HuH-7 (cell line): Measurements from ENCODE around the gene PDAP1.
A peak's percentile ranks its signal among the peaks of the same experiment; 100 is the strongest.
"Not testable (repeated sequence)": the region's sequence is repeated elsewhere in the genome, so short reads cannot be mapped to it uniquely, and the experiment has no call there.

Experiments used
- DNase-seq: peaks from one replicate; pipeline ENCODE4 v3.0.0; 2011; ENCODE audit warnings: low spot score

The PDAP1 gene

DNA sequence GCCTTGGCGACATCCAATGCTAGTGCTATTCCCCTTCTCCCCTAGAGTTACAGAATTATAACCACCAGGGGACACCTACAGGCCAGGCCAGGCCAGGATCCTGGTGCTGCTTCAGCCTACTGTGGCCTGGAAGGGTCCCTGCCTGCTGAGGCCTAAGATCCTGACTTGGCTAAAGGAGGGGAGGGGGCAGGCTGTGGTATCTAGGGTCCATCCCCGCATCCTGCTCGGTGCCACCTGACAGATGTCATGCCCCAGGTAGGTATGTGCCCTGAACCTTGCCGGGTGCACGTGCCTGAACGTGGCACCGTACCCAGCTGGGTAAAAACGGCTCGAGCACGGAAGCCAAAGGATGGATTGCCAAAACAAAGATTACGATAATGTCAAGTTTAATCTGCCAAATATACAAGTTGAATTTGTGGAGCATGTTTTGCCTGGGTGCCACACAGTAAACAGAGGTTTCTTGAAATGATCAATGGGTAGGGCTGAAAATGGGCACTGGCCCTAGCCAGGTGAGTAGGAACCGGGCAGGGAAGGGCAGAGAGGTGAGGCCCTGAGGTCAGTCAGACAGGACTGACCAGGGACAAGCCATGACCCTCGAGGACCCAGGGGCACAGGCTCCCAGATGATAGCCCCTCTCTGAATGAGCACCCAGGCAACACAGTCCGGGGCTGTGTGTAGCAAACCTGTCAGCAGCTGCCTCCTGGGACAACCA, 12.6 kb downstream of the PDAP1 start:
- no peak for DNase-seq

DNA sequence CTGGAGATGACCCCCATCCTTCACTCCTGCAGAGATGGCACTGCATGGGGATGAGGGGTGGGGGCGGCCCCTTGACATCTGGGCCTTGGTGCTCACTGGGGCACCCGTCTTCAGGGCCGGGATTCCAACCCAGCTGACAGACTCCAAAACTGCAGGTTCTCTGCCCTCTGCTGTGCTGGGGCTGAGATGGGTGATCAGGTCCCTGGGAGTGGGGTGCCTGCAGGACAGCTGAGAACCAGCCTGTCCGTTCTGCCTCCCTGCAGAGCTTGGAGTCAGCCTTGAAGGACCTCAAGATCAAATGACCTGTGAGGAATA, 14.3 kb downstream of the PDAP1 start:
- DNase-seq: no peak

DNA sequence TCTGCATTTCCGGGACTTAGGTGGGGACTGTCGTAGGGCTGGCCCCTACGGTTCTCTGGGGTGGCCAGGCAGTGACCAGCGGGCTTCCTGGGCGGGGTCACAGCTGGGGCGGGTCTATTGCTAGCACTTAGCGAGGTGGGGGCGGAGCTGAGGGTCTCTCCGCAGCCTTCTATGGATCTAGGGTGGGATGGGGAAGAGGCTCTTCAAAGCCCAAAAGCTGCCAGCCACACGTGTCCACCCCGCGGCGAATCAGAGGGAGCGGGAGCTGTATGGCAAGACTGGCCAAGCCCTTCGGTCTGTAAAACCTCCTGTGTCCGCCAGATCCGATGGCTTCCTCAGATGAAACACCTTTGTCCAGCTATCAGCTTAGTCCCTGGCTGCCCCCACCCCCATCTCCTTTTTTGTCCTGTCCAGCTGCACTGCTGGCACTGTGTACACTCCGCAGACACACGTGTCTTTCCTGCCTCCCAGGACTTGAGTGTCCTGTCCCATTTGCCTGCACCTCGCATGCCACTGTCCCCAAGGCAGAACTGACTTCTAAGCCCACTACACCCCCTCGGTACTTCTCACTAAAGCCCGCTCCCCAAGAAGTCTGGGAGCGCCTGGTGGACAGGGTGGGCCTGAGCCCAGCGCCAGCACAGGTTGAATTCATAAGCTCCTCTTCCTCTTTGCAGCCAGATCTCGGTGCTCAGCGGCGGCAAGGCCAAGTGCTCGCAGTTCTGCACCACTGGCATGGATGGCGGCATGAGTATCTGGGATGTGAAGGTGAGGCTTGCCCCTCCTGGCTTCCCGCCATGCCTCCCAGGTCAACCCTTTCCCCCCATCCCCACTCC, 14.8 kb downstream of the PDAP1 start:
- DNase-seq: no peak

DNA sequence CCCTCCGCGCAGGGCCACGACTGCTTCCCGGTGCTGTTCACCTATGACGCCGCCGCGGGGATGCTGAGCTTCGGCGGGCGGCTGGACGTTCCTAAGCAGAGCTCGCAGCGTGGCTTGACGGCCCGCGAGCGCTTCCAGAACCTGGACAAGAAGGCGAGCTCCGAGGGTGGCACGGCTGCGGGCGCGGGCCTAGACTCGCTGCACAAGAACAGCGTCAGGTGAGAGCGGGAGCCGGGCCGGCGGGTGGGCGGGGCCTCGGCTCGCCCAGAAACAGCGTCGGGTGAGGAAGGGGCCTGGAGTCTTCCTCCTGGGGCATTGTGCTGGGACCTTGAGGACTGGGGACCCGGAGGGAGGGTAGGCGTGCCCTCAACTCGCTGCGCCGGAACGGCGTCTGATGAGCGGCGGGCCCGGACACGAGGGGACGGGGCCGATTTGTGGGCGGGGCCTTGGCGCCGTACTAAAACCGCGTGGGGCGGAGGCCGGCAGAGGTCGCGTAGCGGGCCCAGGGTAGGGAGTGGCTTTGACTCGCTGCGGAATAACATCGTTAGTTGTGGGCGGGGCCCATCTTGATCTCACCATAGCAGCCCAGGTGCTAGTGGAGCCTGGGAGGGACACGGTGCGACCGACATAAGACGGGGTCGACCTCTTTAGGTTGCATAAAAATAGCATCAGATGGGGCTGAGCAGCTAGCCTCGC, 15.6 kb downstream of the PDAP1 start:
- DNase-seq: no peak

DNA sequence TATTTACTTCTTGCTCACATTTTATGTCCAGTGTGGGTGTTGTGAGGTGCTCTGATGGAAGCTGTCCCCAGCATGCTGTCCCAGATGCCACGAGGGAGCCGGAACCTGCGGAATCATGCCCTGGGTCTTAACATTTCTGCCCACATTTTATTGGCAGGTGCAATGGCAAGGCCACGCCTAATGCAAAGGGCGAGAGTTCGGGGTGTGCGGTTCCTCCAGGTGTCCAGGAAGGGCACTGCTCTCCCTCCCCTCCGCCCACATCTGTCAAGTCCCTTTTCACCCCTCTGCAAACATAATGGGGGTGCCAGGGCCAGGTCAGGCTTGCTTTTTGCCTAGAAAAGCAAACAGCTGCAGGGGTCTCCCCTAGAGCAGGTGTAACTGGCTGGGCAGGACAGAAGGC, 16.4 kb downstream of the PDAP1 start:
- no peak for DNase-seq

DNA sequence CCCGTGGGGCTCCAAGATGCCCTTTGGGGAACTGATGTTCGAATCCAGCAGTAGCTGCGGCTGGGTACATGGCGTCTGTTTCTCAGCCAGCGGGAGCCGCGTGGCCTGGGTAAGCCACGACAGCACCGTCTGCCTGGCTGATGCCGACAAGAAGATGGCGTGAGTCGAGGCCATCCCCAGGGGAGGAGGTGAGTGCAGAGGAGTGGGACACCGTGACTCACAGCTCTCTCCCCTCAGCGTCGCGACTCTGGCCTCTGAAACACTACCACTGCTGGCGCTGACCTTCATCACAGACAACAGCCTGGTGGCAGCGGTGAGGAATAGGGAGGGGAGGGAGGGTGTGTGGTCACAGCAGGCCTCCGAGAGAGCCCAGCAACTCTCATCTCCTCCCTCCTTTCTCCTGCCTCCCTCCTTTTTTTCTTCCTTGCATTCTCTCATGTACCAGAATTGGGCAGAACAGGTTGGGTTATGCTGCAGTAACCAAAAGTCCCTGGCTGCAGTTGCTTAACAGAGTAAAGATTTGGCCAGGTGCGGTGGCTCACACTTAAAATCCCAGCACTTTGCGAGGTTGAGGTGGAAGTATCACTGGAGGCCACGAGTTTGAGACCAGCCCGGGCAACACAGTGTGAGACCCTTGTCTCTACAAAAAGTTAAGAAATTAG, 17.3 kb downstream of the PDAP1 start:
- DNase-seq: no peak

DNA sequence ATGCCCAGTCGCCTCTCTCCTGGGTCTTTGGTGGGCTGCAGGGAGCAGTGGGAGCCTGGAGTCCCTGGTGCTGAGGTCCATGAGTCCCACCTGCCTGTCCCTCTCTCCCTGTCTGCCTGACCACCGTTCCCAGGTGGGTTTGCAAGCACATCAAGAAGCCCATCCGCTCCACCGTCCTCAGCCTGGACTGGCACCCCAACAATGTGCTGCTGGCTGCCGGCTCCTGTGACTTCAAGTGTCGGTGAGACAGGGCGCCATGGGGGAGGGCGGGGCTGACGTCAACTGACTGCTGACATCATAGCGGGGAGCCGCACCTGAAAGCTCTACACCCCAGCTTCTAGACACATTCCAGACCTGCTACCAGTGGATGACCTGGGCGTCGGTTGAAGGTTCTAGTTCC, 18.6 kb downstream of the PDAP1 start:
- no peak for DNase-seq

DNA sequence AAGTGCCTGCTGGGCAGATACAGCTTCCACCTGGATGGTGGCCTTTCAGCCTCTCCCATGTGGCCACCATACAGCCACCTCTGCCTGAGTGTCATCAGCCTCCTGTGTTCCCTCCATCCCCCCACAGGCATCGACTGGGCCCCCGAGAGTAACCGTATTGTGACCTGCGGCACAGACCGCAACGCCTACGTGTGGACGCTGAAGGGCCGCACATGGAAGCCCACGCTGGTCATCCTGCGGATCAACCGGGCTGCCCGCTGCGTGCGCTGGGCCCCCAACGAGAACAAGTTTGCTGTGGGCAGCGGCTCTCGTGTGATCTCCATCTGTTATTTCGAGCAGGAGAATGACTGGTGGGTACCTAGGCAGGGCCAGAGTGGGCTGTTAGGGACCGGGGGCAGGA, 20.5 kb downstream of the PDAP1 start:
- DNase-seq: no peak

DNA sequence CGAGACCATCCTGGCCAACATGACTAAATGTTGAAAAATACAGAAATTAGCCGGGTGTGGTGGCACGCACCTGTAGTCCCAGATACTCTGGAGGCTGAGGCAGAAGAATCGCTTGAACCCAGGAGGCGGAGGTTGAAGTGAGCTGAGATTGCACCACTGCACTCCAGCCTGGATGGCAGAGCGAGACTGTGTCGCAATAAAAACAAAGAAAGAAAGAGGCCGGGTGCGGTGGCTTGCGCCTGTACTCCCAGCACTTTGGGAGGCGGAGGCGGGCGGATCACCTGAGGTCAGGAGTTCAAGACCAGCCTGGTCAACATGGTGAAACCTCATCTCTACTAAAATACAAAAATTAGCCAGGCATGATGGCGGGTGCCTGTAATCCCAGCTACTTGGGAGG, 21.2 kb downstream of the PDAP1 start:
- not testable (repeated sequence) for DNase-seq

DNA sequence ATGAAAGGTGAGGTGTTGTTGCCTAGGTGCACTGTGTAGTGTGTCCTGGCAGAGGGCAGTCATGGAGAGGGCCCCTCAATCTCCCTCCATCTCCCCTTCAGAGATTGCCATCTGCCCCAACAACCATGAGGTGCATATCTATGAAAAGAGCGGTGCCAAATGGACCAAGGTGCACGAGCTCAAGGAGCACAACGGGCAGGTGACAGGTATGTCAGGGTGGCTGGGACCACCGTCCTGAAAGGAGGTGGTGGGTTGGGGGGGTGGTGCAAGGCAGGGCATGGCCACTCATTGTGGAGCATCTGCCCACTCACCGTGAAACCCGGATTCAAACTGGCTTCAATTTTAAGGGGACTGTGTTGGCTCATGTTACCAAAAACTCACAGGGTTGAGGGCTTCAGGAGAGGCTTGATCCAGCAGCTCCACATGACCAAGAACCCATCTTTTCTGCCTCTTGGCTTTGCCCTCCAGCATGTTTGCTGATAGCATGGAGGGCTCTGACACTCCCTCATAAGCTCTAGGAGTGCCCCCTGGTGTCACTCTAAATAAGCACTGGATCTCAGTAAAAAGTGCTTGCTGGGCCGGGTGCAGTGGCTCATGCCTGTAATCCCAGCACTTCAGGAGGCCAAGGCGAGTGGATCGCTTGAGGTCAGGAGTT, 21.7 kb downstream of the PDAP1 start:
- DNase-seq: peak; percentile 71

DNA sequence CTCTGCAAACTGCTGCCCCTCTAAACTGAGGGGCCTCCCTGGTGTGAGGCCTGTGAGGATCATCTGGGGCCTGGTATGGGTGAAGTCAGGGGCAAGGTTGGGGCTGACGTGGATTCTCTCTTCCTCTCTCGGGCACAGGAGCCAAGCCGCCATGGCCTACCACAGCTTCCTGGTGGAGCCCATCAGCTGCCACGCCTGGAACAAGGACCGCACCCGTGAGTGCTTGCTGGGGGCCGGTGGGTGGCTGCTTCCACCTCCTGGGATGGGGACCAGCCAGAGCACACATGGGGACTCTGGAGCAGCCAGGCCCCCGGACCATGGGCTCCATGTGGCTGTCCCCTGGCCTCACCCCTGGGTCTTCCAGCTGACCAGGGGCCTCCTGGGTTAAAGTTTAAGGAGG, 22.8 kb downstream of the PDAP1 start:
- DNase-seq: no peak

DNA sequence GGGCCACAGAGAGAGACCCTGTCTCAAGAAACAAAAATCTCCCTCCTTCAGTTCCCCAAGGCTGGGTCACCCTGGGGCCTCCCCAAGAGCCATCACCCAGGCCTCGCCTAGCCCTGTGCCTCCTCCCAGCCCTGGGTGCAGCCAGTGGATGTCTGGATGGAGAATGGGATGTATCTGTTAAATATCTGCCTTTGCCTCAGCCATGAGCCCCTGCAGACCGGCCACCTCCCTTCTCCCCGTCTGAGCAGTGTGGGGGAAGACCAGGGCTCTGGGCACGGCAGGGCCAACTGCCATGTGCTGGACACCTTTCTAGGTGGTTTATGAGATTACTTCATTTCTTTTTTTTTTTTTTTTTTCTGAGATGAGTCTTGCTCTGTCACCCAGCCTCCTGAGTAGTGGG, 23.9 kb downstream of the PDAP1 start:
- DNase-seq: no peak

DNA sequence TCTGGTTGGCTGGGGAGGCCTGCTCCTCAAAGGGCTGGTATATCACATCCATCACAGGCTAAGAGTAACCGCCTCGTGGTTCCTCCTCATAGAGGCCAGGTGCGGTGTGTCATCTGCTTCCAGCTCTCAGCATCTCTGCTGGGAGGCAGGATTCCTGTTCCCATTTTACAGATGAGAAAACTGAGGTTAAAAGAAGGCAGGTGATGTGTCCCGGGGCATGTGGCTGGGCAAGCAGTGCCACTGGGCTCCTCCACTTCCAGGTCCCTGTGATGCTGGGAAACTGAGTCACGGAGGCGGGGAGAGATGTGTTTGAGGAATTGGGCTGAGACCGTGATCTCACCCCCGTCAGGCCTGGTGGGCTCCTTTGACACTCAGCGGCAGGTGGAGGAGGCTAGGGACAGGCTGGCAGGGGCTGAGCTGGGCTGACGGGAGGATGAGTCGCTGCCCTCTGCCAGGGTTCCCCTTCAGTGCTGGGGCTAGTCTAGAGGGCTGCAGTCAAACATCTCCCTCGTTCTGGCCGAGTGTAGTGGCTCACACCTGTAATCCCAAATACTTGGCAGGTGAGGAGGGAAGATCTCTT, 24.5 kb downstream of the PDAP1 start:
- DNase-seq: no peak

DNA sequence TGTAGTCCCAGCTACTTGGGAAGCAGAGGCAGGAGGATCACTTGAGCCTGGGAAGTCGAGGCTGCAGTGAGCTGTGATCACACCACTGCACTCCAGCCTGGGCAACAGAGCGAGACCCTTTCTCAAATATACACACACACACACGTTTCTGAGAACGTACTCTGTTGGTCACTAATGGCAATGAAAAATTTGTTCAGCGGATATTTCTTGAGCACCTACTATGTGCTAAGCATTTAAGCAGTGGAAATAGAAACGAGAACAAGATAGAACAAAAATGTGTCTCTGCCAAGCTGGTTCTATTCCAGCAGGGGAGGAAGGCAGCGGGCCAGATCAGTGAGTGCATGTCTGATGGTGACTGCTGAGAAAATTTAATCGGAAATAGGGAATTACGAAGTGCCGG, 25.2 kb downstream of the PDAP1 start:
- DNase-seq: no peak

DNA sequence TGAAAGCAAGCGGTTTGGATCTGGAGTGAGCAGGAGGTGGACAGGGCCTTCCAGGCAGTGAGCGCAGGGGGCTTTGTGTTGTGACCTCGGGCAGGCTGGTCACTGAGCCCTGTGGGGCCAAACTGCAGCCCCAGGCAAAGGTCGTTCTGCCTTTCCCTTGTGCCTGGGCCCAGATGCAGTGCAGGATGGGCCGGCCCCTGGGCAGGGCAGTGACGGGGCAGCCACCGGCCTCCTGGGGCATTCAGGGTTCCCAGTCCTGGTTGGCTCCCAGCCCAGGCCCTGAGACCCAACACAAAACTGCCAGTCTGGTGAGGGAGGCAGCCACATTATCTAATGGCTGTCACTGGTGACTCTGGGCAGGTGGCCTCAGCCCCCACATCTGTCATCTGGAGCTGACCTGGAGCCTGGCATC, 26.7 kb downstream of the PDAP1 start:
- DNase-seq: peak; percentile 17

DNA sequence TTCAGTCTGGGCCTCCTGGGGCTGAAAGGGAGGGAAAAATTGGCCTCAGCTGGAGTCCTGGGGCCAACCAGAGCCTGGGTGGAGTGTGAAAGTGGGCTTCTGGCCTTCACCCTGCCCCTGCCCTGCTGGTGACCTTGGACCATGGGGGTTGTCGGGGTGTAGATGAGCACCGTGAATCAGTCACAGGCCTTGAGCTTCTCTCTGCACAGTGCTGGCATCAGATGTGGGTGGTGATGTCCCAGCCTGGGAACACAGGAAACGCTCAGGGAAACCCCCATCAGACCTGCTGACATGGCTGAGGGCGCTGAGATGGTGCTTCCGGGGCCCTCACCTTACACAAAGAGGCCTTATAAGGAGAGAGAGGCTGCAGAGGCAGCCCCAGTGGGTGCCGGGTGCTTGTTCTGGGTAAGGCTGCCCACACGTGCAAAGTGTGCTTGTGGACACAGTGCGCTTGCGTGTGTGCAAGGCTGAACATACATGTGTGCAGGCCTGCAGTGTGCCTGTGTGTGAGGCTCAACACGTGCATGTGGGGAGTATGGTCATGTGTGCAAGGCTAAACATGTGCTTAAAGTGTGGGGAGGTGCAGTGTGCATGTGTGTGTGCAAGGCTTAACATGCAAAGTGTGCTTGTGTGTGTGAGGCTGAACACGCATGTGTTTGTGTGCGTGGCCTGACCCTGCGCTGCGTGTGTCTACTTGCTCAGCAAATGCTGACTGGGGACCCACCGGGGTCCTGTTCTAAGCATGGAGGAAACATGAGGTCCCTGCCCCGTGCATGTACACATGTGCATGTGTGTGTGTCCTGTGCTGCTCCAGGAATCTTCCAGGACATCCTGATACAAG, 27.4 kb downstream of the PDAP1 start:
- peak; percentile 12 for DNase-seq

DNA sequence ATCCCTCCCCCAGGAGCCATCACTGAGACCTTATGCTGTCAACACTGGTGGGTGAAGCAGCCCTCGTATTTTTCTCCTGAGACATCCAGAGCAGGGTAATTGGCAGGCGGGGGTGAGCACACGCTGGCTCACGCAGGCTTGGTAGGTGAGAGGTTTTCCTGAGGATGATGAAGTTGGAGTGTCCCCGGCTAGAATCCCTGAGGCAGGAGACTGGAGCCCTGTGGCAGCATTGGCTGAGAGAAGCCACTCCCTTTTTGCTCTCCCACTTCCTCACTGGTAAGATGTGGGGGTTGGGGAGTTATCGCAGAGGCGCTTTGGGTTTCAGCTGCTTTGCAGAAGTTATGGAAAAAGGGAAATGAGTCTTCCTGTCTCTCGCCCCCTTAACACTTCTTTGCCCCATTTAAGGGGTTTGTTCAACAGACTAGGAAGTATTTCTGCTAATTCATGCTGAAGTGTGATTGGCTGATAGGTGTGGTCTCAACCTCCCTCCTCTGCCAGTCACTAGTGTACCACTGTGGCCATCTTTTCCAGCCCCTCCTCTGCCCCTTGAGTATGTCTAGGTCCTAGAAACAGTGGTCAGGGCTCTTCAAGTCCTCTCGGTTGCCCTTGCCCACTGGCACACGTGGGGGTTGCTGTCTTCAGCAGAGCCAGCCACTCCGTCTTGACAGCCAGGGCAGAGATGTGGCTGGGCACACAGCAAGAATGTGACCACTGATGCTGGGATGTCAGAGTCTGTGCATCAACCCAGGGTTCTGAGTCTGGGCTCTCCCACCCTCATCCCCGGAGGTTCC, 28.2 kb downstream of the PDAP1 start:
- DNase-seq: peak; percentile 12

DNA sequence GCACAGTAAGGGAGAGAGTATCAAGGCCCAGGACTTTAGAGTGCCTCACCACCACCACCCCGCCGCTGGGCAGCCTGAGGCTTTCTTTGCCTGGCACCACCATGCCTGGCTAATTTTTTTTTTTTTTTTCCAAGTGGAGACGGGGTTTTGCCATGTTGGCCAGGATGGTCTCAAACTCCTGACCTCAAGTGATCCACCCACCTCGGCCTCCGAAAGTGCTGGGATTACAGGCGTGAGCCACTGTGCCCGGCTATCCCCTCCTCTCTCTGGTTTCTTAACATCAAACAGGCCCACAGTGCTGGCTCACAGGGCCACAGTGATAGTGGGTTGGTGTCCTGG, 28.7 kb downstream of the PDAP1 start:
- DNase-seq: not testable (repeated sequence)

DNA sequence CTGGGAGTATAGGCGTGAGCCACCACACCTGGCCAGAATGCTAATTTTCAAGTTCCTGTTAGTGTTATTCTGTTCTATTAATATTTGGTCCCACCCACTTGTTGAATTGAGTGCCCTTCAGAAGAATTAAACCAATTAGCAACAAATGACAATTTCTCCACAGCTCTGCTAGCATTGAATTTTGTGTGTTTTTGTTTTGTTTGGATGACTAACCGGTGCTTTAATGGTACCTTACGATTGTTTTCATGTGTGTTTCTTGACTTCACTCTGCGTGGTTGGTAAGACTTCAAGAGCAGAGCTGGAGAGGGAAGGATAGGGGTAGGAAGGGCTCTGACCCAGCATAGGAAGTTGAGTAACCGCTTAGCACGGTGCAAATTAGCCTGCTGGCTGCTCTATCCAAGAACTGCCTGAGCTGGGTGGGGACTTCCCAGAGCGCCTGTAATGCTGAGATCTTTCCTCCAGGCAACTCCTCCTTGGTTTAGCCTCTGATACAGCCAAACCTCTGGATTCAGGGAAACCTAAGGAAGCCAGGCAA, 29.3 kb downstream of the PDAP1 start:
- DNase-seq: peak; percentile 72
